ENCODE results near the gene STK32B. TPM values are rescaled to one million over a fixed set of nuclear protein-coding genes. Genes with fewer than 3 reads are reported as not detected.

Gene STK32B
- total and polyA plus RNA-seq, 12 donors: 0.16 to 6.8 (median 0.52) TPM

DNA sequence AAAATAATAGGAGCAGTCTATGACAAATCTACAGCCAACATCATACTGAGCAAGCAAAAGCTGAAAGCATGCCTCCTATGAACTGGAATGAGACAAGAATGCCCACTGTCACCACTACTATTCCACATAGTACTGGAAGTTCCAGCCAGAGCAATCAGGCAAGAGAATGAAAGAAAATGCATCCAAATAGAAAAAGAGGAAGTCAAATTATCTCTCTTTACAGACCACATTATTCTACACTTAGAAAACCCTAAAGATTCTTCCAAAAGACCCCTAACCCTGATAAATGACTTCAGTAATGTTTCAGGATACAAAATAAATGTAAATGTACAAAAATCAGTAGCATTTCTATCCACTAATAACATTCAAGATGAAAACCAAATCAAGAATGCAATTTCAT, 249.0 kb downstream of the STK32B start:
- DNase-seq: no peak
- H3K27ac ChIP-seq: no peak overlapping the region
- H3K36me3 ChIP-seq (replicated peaks in 1 of 2): no peaks in the 10 kb centered on the region
- H3K27me3 ChIP-seq: no peaks in the 10 kb centered on the region
- no peak for TF ChIP-seq POLR2A (IDR thresholded peaks at IDR 0.05)
- no peak for TF ChIP-seq CTCF (IDR thresholded peaks at IDR 0.05)
- intact Hi-C loops (cut with DNase I): no loop called here
- no peaks in the 10 kb centered on the region for H3K9me3 ChIP-seq (replicated peaks in 1 of 3)
- no peaks in the 10 kb centered on the region for H3K4me1 ChIP-seq (replicated peaks in 1 of 2)
- H3K4me3 ChIP-seq: no peak overlapping the region

GRCh38 chr4:5307928-5308327, 256.6 kb downstream of the STK32B start:
- DNase-seq: no peak
- 82 to 90% (median 86%) methylated on average over 3 of the region's 3 CpGs for WGBS, 4 donors
- Histone ChIP-seq H3K4me3 (no peak overlapping the region), H3K27me3 (no peaks in the 10 kb centered on the region), H3K9me3 (replicated peaks in 1 of 3) (no peaks in the 10 kb centered on the region), H3K27ac (no peak overlapping the region), H3K4me1 (replicated peaks in 1 of 2) (no peaks in the 10 kb centered on the region), H3K36me3 (replicated peaks in 1 of 2) (no peaks in the 10 kb centered on the region)
- intact Hi-C loops (cut with DNase I): no loop called here
- TF ChIP-seq CTCF (IDR thresholded peaks at IDR 0.05) (no peak), POLR2A (IDR thresholded peaks at IDR 0.05) (no peak)

- H3K4me1 ChIP-seq (replicated peaks in 1 of 2): no peaks in the 10 kb centered on the region
- WGBS, 4 donors: 79 to 94% (median 87%) methylated on average over 2 of the region's 2 CpGs
- no peak overlapping the region for H3K4me3 ChIP-seq
- H3K27me3 ChIP-seq: no peaks in the 10 kb centered on the region
- no peak for DNase-seq
- H3K9me3 ChIP-seq (replicated peaks in 1 of 3): no peaks in the 10 kb centered on the region
- no peak overlapping the region for H3K27ac ChIP-seq
- no peaks in the 10 kb centered on the region for H3K36me3 ChIP-seq (replicated peaks in 1 of 2)
- intact Hi-C loops (cut with DNase I): no loop called here
- no peak for TF ChIP-seq POLR2A (IDR thresholded peaks at IDR 0.05)
- no peak for TF ChIP-seq CTCF (IDR thresholded peaks at IDR 0.05)
Measured at GRCh38 chr4:5322321-5322720, 271.0 kb downstream of the STK32B start.

DNA sequence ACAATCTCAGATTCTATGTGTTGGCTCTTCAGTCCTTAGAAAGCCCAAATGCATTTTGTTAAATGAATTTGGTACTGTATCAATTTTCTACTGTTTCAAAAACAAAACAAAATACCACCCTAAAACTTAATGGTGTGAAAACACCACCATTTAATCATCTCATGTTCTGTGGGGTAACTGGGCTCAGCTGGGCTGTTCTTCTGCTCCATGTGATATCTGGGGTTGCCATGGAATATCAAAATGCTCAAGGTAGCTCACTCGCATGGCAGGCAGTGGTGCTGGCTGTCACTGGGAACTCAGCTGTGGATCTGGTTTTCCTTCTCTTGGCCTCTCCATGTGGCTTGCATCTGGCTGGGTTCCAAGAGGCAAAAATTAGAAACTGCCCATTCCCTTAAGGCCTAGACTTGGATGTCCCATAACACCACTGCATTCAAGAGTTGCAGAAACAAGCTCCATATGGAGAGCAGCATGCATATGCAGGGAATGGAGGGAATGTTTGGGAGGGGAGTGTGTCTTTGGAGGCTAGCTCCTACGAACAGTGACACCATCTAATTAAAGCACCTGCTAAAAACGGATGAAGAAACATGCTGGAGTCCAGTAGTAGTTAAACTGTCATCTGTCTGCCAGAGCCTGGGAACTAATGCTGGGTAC, 279.2 kb downstream of the STK32B start:
- WGBS, 4 donors: 60 to 68% (median 64%) methylated on average over 2 to 3 of the region's 3 CpGs
- intact Hi-C loops (cut with DNase I): no loop called here
- Histone ChIP-seq H3K27ac (no peak overlapping the region), H3K4me3 (no peak overlapping the region), H3K27me3 (no peaks in the 10 kb centered on the region), H3K36me3 (replicated peaks in 1 of 2) (no peaks in the 10 kb centered on the region), H3K4me1 (replicated peaks in 1 of 2) (no peaks in the 10 kb centered on the region), H3K9me3 (replicated peaks in 1 of 3) (no peaks in the 10 kb centered on the region)
- TF ChIP-seq CTCF (IDR thresholded peaks at IDR 0.05) (no peak), POLR2A (IDR thresholded peaks at IDR 0.05) (no peak)
- DNase-seq: no peak
